ENCODE measurements around the gene TBX21.

The TBX21 gene

GRCh38 chr17:47792457-47792856 is 59.4 kb downstream of the TBX21 start:
- TF ChIP-seq CTCF (IDR thresholded peaks at IDR 0.05; ENCODE audit: low read depth, low read length): no peak
- DNase-seq (ENCODE audit: low read depth, low spot score): no peak
- no peak overlapping the region for H3K4me3 ChIP-seq (ENCODE audit: low read depth, low read length)
- in situ Hi-C loops (cut with HindIII; ENCODE audit: low sequenced_read_pairs): no loop called here

- no peak for TF ChIP-seq CTCF (IDR thresholded peaks at IDR 0.05; ENCODE audit: low read depth, low read length)
- DNase-seq (ENCODE audit: low read depth, low spot score): no peak
- H3K4me3 ChIP-seq (ENCODE audit: low read depth, low read length): no peak overlapping the region
- in situ Hi-C loops (cut with HindIII; ENCODE audit: low sequenced_read_pairs): no loop called here
These were observed 59.9 kb downstream of the TBX21 start for GRCh38 chr17:47792979-47793378.
